Urinary bladder (tissue), 4 donors: Measurements from ENCODE around the gene ADNP. TPM values are rescaled to one million over a fixed set of nuclear protein-coding genes. Genes with fewer than 3 reads are reported as not detected.

Source experiments
- DNase-seq: peaks from one replicate; pipeline ENCODE4 v3.0.0-alpha.2; 2015; ENCODE audit errors: extremely low spot score
- H3K27ac ChIP-seq: one replicate; pipeline ENCODE4 v1.5.1; 2013; ENCODE audit warnings: low read depth, mild to moderate bottlenecking, moderate library complexity
- H3K36me3 ChIP-seq: one replicate; pipeline ENCODE4 v1.6.1; 2013; ENCODE audit warnings: mild to moderate bottlenecking, moderate library complexity; ENCODE audit not compliant: insufficient read depth
- H3K4me1 ChIP-seq: one replicate; pipeline ENCODE4 v1.6.1; 2013; ENCODE audit warnings: mild to moderate bottlenecking, moderate library complexity; ENCODE audit not compliant: insufficient read depth
- H3K4me3 ChIP-seq: one replicate; pipeline ENCODE4 v1.5.1; 2013; ENCODE audit warnings: low read depth, low read length
- WGBS: extraction: QIAGEN DNeasy Blood & Tissue Kit; methylation state at CpG from one replicate; pipeline ENCODE4 v1.1.7; 2013; 5-methylcytosine and 5-hydroxymethylcytosine counted together
- polyA plus RNA-seq: library from polyadenylated mRNA; stranded (reverse); fragments of 200-250 nt; gene quantifications from one replicate; pipeline ENCODE4 v1.2.3, GENCODE V29; 2013
- total RNA-seq: library from RNA; depleted of rRNA; stranded (reverse); fragments of >200 nt; gene quantifications from one replicate; pipeline ENCODE4 v1.2.3, GENCODE V29; 2014
- donor health status: healthy with polysubstance abuse.
- donor health status: healthy.

ADNP gene
- total and polyA plus RNA-seq, 2 donors, result 36.2 to 92.2 TPM

DNA sequence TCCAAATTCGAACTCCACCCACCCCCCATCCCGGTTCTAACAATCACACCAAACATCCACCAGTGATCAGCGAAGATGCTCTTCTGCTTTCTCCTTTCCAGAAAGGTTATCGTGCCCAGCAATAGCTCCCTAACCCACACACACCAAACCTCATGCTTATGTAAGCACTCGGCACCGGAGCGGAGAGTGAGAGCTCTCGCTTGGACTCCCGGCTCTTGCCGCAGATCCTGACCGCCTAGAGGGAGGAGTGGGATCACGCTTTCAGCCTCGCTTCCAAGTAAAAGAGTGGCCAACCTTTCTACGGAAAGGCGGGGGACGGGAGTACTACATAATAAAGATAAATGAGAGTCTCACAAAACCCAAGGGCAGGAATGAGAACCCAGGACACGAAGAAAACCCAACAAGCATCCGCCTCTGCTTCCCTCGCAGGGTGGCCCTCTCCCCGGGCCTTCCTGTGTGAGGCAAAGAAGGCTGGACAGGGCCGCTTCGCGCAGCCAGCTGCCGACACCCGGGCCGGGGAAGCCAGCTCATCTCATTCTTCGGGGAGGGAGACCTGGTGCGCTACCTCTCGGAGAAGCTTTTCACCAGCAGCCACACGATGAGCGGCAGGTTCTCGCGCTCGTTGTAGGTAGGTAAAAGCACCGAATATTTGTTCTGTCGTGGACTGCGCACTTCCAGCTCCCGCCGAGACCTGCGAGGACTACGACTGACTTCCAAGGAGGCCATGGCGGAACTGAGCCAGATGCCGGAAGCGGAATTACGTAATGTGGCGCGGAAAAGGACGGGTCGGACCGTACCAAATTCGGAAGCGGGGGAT lies 26.8 kb upstream of the ADNP start, which contains the start of gene DPM1:
Gene DPM1, minus strand, starts transcription at position 735 of the 817 bp plus-strand sequence. Its CDS starts 9 bp downstream, at position 726.
- no peaks in the 10 kb centered on the region for H3K4me1 ChIP-seq
- under 1% methylated on average over 52 of the region's 52 CpGs for WGBS
- peaks cover under 1% of the 10 kb centered on the region for H3K36me3 ChIP-seq
- peak within 1 kb of the TSS; percentile 65 for H3K27ac ChIP-seq
- no peak for DNase-seq
- H3K4me3 ChIP-seq, result peak within 1 kb of the TSS; percentile 92

DNA sequence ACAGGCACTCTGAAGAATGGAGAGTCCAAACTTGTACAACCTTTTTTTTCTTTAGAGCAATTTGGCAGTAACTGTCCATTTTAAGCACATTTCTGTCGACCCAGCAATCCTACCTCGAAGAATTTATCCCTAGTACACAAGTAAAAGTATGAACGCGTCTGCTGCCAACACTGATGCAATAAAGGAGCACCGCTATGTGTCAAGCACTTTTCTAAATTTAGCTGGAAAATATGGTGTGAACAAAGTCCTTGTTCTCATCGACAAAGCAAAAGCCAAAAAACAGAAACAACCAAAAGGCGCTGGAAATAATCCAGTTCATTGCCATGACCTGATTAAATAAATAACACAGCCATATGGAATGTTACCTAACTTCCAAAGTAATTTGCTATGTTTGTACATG lies 26.0 kb upstream of the ADNP start:
- no peak for DNase-seq
- 20% methylated on average over 7 of the region's 7 CpGs for WGBS
- Histone ChIP-seq H3K4me3 (peak overlapping the region; percentile 92), H3K27ac (no peak overlapping the region), H3K36me3 (peaks cover 1% of the 10 kb centered on the region), H3K4me1 (no peaks in the 10 kb centered on the region)

DNA sequence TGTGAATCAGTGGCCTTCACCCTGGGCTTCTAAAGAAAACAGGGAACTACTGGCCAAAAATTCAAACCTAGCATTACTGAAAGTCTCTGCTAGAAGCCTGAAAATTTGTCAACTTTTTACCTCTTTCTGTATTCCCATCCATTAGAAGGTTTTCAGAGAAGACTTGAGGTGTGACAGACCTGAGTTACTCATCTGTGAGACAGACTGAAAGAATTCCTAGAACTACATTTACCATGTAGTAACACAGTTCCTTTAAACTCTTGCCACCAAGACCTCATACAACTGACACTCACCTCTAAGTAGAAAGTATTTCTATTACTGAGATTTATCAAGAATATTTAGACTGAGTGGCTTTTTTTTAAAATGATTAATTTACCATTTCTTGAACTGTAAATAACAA lies 22.6 kb upstream of the ADNP start:
- DNase-seq, result no peak
- peaks cover 1% of the 10 kb centered on the region for H3K36me3 ChIP-seq
- no peaks in the 10 kb centered on the region for H3K4me1 ChIP-seq

DNA sequence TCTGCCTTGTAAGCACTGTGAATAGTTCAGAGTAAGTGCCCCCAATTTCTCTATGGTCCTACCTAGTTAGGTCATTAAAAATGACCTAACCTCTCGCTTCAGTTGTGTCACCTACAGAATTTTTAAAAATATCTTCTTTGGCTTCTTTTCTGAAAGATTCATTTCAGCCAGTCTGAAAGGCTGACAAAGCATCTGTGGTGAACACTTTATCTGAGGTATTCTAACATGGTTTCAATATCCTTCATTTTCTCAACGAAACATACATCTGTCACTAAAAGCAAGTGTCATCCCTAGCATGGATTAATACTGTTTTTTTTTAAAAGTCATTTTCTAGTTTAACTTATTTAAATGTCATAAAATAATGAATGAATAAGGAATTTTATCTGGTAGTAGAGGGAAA lies 22.0 kb upstream of the ADNP start:
- 94% methylated on average over 2 of the region's 2 CpGs for WGBS
- peaks cover 1% of the 10 kb centered on the region for H3K36me3 ChIP-seq

More for the DNA sequence above, 22.6 kb upstream of the ADNP start:
- H3K4me3 ChIP-seq, result no peak overlapping the region
- H3K27ac ChIP-seq, result no peak overlapping the region

DNA sequence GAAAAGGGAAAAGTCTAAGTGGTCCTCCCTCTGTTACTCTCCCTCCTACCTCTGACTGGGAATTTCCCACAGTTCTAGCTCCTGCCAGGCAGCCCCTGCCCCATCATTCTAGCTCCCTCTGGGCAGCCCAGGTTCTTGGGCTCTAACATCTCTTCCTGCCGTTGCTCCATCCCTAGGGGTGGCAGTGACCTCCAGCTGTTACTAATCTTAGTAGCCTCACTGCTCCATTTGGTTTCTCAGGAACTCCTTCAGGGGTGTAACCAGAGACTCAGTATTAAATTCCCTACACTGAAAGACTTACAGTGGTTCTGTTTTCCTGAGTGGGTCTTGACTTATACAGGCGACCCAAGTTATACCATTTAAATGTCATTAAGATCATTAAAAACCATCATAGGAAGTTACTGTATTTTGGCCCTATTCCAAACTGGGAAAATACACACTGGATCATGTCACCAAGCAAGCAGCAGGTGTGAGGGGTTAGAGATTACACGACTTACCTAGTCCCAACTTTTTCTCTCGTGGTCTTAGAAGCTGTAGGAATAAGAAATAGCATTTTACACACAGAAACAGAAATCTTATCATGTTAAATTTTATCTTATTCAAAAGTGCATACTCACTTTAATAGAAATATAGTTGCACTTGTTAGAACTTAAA lies 17.0 kb upstream of the ADNP start:
- H3K4me3 ChIP-seq, result no peak overlapping the region
- no peaks in the 10 kb centered on the region for H3K4me1 ChIP-seq
- DNase-seq, result no peak
- 83% methylated on average over 4 of the region's 4 CpGs for WGBS
- H3K36me3 ChIP-seq, result peaks cover 4% of the 10 kb centered on the region
- no peak overlapping the region for H3K27ac ChIP-seq

More for the DNA sequence above, 22.0 kb upstream of the ADNP start:
- no peak overlapping the region for H3K27ac ChIP-seq
- H3K4me3 ChIP-seq, result no peak overlapping the region
- H3K4me1 ChIP-seq, result no peaks in the 10 kb centered on the region
- no peak for DNase-seq

DNA sequence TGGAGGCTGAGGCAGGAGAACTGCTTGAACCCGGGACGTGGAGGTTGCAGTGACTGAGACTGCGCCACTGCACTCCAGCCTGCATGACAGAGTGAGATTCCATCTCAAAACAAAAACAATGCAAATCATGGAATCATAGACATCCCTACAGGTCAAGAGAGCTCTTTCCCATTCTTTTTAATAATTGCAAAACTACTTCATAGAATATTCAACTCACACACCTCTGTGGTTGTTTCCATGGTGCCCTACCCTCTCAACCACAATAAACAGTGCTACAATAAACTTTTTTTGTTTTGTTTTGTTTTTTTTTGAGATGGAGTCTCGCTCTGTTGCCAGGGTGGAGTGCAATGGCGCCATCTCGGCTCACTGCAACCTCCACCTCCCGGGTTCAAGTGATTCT lies 11.8 kb upstream of the ADNP start:
- DNase-seq, result no peak
- peaks cover 8% of the 10 kb centered on the region for H3K36me3 ChIP-seq
- WGBS, result 96% methylated on average over 7 of the region's 7 CpGs
- H3K27ac ChIP-seq, result no peak overlapping the region
- H3K4me3 ChIP-seq, result no peak overlapping the region
- H3K4me1 ChIP-seq, result no peaks in the 10 kb centered on the region

DNA sequence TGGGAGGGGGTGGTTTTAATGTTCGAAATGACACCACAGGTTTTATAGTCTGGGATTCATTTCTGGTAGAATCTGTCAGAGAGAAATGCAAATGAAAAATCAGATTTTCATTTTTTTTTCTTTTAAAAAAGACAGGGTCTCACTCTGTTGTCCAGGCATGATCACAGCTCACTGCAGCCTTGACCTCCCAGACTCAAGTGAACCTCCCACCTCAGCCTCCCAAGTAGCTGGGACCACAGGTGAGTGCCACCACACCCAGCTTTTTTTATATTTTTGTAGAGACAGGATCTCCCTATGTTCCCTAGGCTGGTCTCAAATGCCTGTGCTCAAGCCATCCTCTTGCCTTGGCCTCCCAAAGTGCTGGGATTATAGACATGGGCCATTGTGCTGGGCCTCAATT lies 2.4 kb upstream of the ADNP start:
- 52% methylated on average over 1 of the region's 1 CpG for WGBS
- H3K36me3 ChIP-seq, result peaks cover 4% of the 10 kb centered on the region
- peak overlapping the region; percentile 2 for H3K27ac ChIP-seq
- no peak for DNase-seq
- no peak overlapping the region for H3K4me3 ChIP-seq
- no peaks in the 10 kb centered on the region for H3K4me1 ChIP-seq

DNA sequence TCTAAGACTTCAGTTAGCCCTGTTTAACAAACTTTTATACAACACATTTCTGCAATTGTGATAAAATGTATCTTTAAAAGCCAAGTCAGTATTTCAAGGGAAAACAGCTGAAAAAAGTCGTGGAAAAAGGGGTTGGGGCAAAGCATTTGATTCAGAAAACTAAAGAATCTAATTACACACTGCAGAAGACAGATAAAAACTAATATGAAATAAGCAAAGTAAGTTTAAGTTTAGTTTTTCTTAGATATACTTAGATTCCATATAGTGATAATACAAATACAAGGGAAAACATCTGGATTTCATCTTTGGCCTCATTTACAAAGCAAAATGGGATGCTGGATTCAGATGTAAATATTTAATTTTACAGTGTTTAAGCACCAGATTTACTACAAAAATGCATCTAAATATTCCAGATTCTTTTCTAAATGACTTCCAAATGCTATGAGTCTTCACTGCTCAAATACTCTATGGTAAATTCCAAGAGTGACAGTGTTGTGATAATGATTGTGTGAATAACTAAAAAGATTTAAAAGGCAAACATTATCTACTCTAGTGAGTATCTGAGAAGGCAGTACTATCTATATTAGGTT lies 1.5 kb upstream of the ADNP start:
- H3K36me3 ChIP-seq, result peaks cover 2% of the 10 kb centered on the region
- H3K4me3 ChIP-seq, result no peak overlapping the region
- no peak overlapping the region for H3K27ac ChIP-seq
- DNase-seq, result no peak
- WGBS, result 35% methylated on average over 1 of the region's 1 CpG
- H3K4me1 ChIP-seq, result no peaks in the 10 kb centered on the region

DNA sequence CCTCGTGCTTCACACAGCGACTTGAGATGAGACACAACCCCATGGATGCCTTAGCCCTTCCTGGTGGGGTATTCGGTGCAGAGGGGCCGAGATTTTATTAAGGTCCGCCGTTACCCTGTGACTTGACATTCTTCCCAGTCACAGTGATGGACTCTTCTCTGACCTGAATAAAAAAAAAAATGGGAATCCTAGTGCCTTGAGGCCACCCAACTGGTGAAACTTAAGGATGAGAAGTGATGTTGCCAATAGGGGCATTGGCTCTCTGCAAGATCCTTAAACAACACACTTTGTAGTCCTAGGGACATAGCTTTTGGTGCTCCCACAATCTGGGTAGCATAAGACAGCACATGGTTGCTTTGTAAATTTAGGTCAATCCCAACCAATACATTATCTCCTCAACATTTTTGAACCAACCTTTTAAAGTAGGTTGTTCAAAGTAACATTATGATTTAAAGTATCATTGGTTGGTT lies 814 bp upstream of the ADNP start:
- peak overlapping the region; percentile 99 for H3K27ac ChIP-seq
- no peak for DNase-seq
- H3K36me3 ChIP-seq, result peaks cover 1% of the 10 kb centered on the region
- no peaks in the 10 kb centered on the region for H3K4me1 ChIP-seq
- H3K4me3 ChIP-seq, result peak overlapping the region; percentile 100
- WGBS, result 24% methylated on average over 6 of the region's 6 CpGs

DNA sequence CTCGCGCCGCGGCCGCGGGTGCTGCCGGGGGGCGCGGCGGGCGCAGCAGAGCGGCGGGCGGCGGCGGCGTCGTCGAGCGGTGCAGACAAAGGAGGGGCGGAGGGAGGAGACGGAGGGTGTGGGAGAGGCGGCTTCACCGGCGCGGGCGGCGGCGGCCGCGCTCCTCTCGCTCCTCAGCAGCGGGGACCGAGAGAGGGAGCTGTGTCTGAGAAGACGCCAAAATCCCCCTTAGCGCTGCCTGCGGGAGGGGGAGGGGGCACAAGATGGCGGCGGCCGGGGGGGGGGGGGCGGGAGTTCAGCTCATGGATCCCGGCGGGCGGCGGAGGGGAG lies 296 bp downstream of the ADNP start:
- Histone ChIP-seq H3K4me3 (peak overlapping the region; percentile 100), H3K36me3 (no peaks in the 10 kb centered on the region), H3K4me1 (no peaks in the 10 kb centered on the region), H3K27ac (peak overlapping the region; percentile 99)
- DNase-seq, result no peak
- under 1% methylated on average over 43 of the region's 45 CpGs for WGBS

DNA sequence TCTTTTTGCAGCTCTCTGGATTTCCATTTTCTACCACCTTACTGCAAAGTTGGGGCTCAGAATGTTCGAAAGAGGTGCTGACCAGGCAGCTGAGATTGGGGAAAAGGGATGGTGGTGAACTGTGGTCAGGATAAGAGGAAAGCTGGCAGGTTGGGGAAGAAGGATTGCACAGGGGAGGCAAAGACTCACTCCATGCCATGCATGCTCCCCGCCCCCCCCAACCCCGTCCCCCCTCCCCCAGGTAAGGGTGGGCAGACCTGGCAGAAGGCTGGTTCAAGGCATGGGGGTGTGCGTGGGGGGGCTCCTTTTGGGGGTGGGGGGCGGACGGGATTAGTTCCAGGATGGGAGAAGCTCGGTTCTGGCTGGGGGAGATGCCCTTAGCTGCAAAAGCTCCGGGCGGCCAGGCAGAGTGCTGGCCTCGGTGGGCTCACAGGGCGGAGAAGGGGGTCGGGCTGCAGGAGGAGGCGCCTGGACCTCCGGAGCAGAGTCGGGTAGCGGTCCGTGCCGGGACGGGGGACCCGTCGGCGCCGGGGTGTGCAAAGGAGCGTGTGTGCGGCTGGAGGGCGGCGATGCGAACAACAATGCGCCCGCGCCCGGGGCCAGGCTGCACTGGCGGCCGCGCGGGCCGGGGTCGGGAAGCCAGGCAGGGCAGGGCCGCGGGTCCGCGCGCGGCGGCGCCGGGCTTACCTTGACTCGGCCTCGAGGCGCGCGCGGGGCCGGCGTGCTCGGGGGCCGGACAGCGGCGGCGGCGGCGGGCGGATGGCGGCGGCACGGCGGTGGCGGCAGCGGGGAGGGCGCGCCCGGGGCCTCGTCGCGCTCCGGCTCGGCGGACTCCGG lies 880 bp downstream of the ADNP start:
- peak overlapping the region; percentile 99 for H3K27ac ChIP-seq
- no peak for DNase-seq
- no peaks in the 10 kb centered on the region for H3K4me1 ChIP-seq
- no peaks in the 10 kb centered on the region for H3K36me3 ChIP-seq
- under 1% methylated on average over 79 of the region's 79 CpGs for WGBS
- H3K4me3 ChIP-seq, result peak overlapping the region; percentile 100

DNA sequence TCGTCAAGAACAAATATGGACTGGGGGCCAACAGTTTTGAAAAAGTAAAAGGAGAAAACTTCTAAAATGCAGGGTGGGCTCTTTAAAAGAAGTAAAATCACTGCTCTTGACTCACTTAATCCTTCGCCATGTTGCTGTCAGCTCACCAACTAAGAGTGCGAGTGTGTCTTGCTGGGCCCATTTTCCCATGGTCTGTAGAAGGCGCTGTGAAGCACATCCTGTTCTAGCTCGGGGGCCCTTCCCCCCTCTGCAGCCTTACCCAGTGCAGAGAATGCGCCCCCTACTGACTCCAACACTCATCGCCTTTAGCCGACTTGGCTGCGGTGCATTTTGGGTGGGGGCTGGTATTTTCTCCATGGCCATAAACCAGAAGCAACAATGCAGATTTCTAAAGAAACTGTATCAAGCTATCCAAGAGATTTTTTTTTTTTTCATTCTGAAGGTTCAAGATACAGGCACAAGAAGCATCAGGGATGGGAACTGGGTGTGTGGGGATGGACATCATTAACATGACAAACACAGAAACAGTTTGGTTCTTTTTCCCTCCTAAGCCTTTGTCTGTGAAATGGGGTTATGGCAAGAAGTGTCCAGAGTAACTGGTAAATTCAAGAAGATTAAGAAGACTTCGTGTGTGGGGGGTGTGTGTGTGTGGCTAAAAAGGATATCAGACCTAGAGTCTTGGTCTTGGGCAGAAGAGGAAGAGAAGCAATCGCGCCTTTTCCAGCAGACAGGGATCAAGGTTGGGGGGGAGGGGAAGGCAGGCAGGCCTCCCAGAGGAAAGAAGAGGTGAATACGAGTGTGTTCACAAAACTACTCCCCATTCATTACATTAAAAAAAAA lies 1.7 kb downstream of the ADNP start:
- DNase-seq, result peak; percentile 84
- Histone ChIP-seq H3K36me3 (no peaks in the 10 kb centered on the region), H3K4me1 (no peaks in the 10 kb centered on the region), H3K4me3 (peak overlapping the region; percentile 100), H3K27ac (peak overlapping the region; percentile 28)
- 8% methylated on average over 13 of the region's 13 CpGs for WGBS
